ENCODE data around the gene HAPLN2. TPM values are rescaled to one million over a fixed set of nuclear protein-coding genes. Genes with fewer than 3 reads are reported as not detected.

Gene HAPLN2
- total and polyA plus RNA-seq, 2 of the 4 experiments (the other 2 are of a cell fraction): not detected

GRCh38 chr1:156662005-156662799 is 43.0 kb downstream of the HAPLN2 start:
- peak overlapping the region; percentile 97 for H2BK20ac ChIP-seq (ENCODE audit: low read depth, low read length)
- peak overlapping the region; percentile 96 for H2BK120ac ChIP-seq (ENCODE audit: low read depth, low read length)
- intact Hi-C loops (cut with micrococcal nuclease) (no loop called here), dilution Hi-C loops (cut with HindIII; ENCODE audit: low sequenced_read_pairs, unreplicated experiment) (no loop called here), in situ Hi-C loops (cut with MboI; ENCODE audit: low sequenced_read_pairs) (no loop called here)
- peaks cover 57% of the 10 kb centered on the region for H3K4me1 ChIP-seq (ENCODE audit: control insufficient read depth, insufficient read depth, low read length)
- peak overlapping the region; percentile 35 for H4K5ac ChIP-seq (ENCODE audit: low read depth, low read length)
- ChIA-PET CTCF (interaction anchor here (1.0 to 2.3 kb wide), 4 partner anchors 13 to 64 kb away, joined by 3 to 6 read pairs (median 4); no protein-coding TSS in a partner anchor), POLR2A (ENCODE audit: unreplicated experiment) (interaction anchor here (2.8 kb wide), 1 partner anchor 14 kb away, joined by 29 read pairs; the partner anchor contains the start of gene NES)
- peak overlapping the region; percentile 94 for H2AK9ac ChIP-seq (replicated peaks; ENCODE audit: low read depth, low read length, poor library complexity)
- DNase-seq: peak; percentile 60
- H2BK5ac ChIP-seq (ENCODE audit: low read depth, low read length, poor library complexity, severe bottlenecking): peak overlapping the region; percentile 95
- H2AK5ac ChIP-seq (ENCODE audit: low read depth, low read length): peak overlapping the region; percentile 94
- H2BK15ac ChIP-seq (ENCODE audit: low read depth, low read length): peak overlapping the region; percentile 89
- peaks cover 25% of the 10 kb centered on the region for H3K9me1 ChIP-seq (ENCODE audit: insufficient read depth, low read length)
- H4K91ac ChIP-seq (ENCODE audit: insufficient read depth, low read depth, low read length): peak overlapping the region; percentile 87
- ATAC-seq (ENCODE audit: low read depth): no peak
- 60% methylated on average over 1 of the region's 12 CpGs; no CpG with 5 or more reads in 1 of the 2 experiments for WGBS, 2 experiments (ENCODE audit: extremely low coverage in 2 of 2, insufficient read length in 1 of 2)
- H4K20me1 ChIP-seq (ENCODE audit: insufficient read depth, low read length): no peaks in the 10 kb centered on the region
- peaks cover 0 to 36% of the 10 kb centered on the region in 2 experiments; a peak in 2 of 4 replicates for H3K79me1 ChIP-seq (ENCODE audit: low read depth in 1 of 2, low read length in 2 of 2)
- H4K8ac ChIP-seq (ENCODE audit: low read depth in 2 of 2, low read length in 2 of 2): peak overlapping the region; percentile 34 to 79
- no peak overlapping the region for H3K4me3 ChIP-seq (ENCODE audit: insufficient read depth, low read depth, low read length)
- peak overlapping the region; percentile 90 for H3K14ac ChIP-seq (replicated peaks; ENCODE audit: low read depth, low read length)
- H2AFZ ChIP-seq (replicated peaks; ENCODE audit: low read length, poor library complexity): peak overlapping the region; percentile 90
- peak overlapping the region; percentile 49 for H3K4me2 ChIP-seq (ENCODE audit: low read depth, low read length)
- peak overlapping the region; percentile 69 for H3K18ac ChIP-seq (ENCODE audit: low read depth, low read length)
- H3K4ac ChIP-seq (ENCODE audit: low read depth, low read length): peak overlapping the region; percentile 97
- H3K27me3 ChIP-seq (ENCODE audit: control insufficient read depth, insufficient read depth, low read length): peaks cover 1% of the 10 kb centered on the region; the same call in 1 of the 2 replicates
- peak overlapping the region; percentile 82 for H3K23ac ChIP-seq (ENCODE audit: low read depth, low read length)
- TF ChIP-seq FOS (IDR thresholded peaks at IDR 0.05; ENCODE audit: low read depth, low read length): no peak
- TF ChIP-seq, protein P1, sequence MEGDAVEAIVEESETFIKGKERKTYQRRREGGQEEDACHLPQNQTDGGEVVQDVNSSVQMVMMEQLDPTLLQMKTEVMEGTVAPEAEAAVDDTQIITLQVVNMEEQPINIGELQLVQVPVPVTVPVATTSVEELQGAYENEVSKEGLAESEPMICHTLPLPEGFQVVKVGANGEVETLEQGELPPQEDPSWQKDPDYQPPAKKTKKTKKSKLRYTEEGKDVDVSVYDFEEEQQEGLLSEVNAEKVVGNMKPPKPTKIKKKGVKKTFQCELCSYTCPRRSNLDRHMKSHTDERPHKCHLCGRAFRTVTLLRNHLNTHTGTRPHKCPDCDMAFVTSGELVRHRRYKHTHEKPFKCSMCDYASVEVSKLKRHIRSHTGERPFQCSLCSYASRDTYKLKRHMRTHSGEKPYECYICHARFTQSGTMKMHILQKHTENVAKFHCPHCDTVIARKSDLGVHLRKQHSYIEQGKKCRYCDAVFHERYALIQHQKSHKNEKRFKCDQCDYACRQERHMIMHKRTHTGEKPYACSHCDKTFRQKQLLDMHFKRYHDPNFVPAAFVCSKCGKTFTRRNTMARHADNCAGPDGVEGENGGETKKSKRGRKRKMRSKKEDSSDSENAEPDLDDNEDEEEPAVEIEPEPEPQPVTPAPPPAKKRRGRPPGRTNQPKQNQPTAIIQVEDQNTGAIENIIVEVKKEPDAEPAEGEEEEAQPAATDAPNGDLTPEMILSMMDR (conservative IDR thresholded peaks at IDR 0.05; ENCODE audit: low read depth, low read length): no peak
- TF ChIP-seq RCOR1 (IDR thresholded peaks at IDR 0.05; ENCODE audit: insufficient replicate concordance, low read length): no peak
- TF ChIP-seq, protein P2, sequence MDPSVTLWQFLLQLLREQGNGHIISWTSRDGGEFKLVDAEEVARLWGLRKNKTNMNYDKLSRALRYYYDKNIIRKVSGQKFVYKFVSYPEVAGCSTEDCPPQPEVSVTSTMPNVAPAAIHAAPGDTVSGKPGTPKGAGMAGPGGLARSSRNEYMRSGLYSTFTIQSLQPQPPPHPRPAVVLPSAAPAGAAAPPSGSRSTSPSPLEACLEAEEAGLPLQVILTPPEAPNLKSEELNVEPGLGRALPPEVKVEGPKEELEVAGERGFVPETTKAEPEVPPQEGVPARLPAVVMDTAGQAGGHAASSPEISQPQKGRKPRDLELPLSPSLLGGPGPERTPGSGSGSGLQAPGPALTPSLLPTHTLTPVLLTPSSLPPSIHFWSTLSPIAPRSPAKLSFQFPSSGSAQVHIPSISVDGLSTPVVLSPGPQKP (IDR thresholded peaks at IDR 0.05; ENCODE audit: borderline replicate concordance, low read depth, low read length): no peak
- TF ChIP-seq CEBPB (IDR thresholded peaks at IDR 0.05; ENCODE audit: low read depth, low read length): no peak
- TF ChIP-seq NFE2L2 (IDR thresholded peaks at IDR 0.05; ENCODE audit: low read depth, low read length): no peak
- no peak for TF ChIP-seq MAZ (IDR thresholded peaks at IDR 0.05; ENCODE audit: borderline replicate concordance, low read depth, low read length)
- no peak for TF ChIP-seq BHLHE40 (IDR thresholded peaks at IDR 0.05; ENCODE audit: low read depth, low read length)
- TF ChIP-seq MAFK (IDR thresholded peaks at IDR 0.05; ENCODE audit: low read depth, low read length): no peak
- TF ChIP-seq POLR2A (IDR thresholded peaks at IDR 0.05; ENCODE audit: low read depth, low read length): no peak
- no peaks in the 10 kb centered on the region for H3K36me3 ChIP-seq (ENCODE audit: control insufficient read depth, insufficient read depth, low read length)
- peak overlapping the region; percentile 63 for H3K56ac ChIP-seq (ENCODE audit: extremely low read depth, insufficient read depth, low read length)
- 0 out of 2 replicates have a peak overlapping the region, but pooled peaks have one; percentile 27 for H3K9ac ChIP-seq (ENCODE audit: low read depth, low read length)
- no TSS peak for BruUV-seq (replicated peaks)
- peak overlapping the region; percentile 87 for H3K27ac ChIP-seq (ENCODE audit: insufficient read depth, low read length)
- H3K9me3 ChIP-seq (ENCODE audit: control insufficient read depth, insufficient read depth, low read length): no peaks in the 10 kb centered on the region

All from IMR-90 (cell line).